GM12801 (cell line): ENCODE measurements around the gene FAM83G.

Experiments used
- CTCF ChIP-seq: IDR thresholded peaks from one replicate; pipeline ENCODE4 v1.5.1; 2011; ENCODE audit warnings: control low read depth; ENCODE audit not compliant: insufficient read length; ENCODE audit errors: extremely low read depth

The FAM83G gene

GRCh38 chr17:18966831-18967624, 37.5 kb downstream of the FAM83G start:
- TF ChIP-seq CTCF = no peak

- TF ChIP-seq CTCF = no peak
Measured at GRCh38 chr17:18965530-18966236, 38.9 kb downstream of the FAM83G start.

GRCh38 chr17:18964550-18964949, 40.0 kb downstream of the FAM83G start:
- TF ChIP-seq CTCF = no peak

GRCh38 chr17:18964018-18964351, 40.6 kb downstream of the FAM83G start:
- no peak for TF ChIP-seq CTCF

GRCh38 chr17:18963126-18964017, 41.2 kb downstream of the FAM83G start:
- TF ChIP-seq CTCF = no peak

- no peak for TF ChIP-seq CTCF
Measured at GRCh38 chr17:18962494-18962815, 42.1 kb downstream of the FAM83G start.
